NCI-H1105 (cell line): Measurements from ENCODE around the gene RAB5IF.
"Not testable (repeated sequence)": the region's sequence is repeated elsewhere in the genome, so short reads cannot be mapped to it uniquely, and the experiment has no call there.

ENCODE experiments used
- DNase-seq: peaks from one replicate; lab custom pipeline; 2025; lab: John Stamatoyannopoulos, UW

The RAB5IF gene

DNA sequence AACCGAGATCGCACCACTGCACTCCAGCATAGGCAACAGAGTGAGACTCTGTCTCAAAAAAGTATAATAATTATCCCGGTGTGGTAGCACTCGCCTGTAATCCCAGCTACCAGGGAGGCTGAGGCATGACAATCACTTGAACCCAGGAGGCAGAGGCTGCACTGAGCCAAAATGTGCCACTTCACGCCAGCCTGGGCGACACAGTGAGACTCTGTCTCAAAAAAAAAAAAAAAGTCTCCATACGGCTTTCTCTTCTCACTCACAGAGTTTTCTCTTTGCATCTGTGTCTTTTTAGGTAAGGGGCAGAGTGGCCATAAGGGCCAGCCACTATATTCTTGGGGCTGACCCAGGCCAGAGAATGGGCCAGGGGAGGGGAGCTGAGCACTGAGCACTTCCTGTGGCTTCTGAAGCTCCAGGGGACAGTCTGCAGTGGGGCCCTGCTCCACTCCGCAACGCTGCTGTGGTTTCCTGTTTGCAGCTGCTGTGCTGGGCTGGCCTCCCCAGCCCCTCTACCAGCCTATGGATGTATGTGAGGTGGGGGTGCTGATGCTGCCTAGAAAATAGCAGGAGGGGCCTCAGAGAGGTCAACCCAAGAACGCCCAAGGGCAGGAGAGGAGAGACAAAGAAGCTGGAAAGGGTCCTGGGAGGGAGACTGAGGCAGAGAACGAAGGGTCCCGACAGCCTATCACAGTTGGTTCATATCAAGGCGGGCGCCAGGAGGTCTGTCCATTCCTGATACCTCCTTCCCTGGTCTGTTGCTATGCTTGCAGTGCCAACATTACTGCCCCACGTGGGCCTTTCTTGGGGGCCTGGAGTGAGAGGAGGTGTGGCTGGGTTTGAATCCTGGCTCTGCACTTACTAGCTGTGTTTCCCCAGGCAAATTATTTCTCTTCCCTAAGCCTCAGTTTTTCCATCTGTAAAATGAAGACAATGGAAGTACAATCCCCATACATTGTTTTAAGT is 24.4 kb downstream of the RAB5IF start:
- DNase-seq, result no peak

DNA sequence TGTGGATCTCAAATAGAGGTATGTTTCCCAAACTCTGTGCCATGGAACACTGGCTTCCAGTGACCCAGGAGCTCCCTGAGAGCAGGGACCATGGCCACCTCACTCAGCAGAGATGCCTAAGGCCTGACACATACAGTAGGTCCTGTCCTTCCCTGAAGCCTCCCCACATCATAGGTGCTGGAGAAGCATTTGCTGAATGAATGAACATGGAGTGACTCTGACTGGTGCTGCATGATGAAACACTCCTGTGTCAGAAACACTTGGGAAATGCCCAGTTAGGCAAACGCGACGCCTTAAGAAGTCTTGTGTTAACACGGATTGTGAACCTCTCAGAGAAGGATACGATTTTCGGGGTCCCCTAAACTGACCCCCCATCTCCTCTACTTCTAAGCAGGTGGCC is 26.1 kb downstream of the RAB5IF start:
- no peak for DNase-seq

DNA sequence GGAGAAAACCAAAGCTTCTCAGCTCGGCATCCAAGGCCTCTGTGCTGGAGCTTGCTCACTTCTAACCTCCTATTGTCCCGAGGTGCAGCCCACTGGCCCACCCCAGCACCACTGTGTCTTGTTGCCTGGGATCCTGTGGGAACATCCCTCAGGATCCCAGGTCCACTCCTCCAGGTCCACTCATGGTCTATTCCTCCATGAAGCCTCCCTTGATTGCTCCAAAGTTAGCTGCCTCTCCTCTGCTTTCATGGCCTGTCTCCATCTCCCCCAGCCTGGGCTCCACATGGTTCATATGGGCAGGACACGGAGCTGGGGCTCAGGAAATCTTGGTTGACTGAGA is 26.5 kb downstream of the RAB5IF start:
- DNase-seq, result no peak

DNA sequence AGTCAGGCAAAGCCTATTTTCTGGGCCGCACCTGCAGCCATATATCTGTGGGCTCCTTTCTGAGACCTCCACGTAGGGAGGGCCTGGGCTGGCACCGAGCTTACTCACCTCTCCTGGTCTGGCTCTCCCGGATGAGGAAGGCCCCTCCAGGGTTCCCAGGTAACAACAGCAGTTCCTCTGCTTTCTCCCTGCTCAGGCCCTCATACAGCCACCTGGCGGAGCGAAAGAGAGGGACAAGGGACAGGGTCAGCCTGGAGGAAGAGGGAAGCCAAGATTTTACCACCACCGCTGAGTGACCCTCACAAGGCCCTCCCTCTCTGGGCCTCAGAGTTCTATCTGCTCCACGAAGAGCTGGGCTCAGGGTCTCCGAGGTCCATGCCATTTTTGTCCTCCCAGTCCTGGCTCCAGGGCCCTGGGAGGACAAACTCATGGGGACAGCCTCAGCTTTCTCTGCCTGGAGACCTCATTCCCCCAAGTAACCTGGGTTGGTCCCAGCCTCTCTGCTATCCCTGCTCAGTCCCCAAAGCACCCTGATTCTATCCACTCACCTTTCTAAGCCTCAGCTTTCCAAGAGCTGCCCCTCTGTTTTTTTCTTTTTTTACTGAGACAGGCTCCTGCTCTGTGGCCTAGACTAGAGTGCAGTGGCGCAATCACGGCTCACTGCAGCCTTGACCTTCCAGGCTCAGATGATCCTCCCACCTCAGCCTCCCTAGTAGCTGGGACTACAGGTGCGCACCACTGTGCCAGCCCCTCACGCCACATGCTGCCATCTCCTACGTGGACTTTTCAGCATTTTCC is 27.1 kb downstream of the RAB5IF start:
- DNase-seq, result no peak

DNA sequence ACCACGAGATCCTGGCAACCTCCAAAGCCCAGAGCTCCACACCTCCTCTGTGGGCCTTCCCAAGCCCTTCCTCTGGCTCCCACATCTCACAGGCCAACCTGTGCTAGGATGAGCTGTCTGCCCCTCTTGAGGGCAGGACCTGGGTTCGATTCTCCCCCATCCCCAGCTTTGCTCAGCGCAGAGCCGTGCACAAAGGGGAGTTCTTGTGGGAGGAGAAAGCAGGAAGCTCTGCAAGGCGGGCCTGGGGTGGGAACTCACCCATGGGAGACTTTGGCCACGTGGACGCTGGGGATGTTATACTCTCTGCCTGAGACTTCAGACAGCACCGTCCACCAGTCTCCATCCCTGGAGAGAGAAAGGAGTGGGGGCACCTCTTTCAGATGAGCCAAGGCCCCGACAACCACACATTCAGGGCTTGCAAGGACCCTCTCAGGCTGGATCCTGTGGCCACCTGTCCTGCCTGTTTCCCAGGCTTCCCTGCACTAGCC is 27.8 kb downstream of the RAB5IF start:
- DNase-seq, result no peak

DNA sequence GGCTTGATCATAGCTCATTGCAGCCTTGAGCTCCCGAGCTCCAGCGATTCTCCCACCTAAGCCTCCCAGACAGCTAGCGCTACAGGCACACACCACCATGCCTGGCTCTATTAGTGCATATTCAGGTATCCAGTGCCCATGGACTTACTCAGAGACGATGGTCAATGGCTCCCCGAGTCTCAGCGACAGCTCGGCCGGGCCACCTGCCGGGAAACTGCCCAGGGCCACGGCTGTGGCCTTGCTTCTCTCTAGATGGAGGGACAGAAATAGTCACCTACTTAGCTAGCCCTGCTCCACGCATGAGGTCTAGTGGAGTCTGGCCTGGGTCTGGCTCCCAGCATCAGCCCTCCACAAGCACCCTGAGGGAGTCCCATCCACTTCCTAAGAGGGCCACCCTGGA is 28.8 kb downstream of the RAB5IF start:
- no peak for DNase-seq

DNA sequence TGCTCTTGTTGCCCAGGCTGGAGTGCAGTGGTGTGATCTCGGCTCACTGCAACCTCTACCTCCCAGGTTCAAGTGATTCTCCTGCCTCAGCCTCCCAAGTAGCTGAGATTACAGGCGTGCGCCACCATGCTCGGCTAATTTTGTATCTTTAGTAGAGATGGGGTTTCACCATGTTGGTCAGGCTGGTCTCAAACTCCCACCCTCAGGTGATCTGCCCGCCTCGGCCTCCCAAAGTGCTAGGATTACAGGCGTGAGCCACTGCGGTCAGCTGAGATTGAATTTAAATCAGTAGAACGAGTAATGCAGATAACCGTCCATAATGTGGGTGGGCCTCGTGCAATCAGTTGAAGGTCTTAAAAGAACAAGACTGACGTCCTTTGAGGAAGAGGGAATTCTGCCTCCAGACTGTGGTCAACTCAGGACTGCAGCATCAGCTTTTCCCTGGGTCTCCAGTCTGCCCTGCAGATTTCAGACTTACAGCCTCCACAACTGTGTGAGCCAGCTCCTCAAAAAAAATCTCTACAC is 33.4 kb downstream of the RAB5IF start:
- not testable (repeated sequence) for DNase-seq

DNA sequence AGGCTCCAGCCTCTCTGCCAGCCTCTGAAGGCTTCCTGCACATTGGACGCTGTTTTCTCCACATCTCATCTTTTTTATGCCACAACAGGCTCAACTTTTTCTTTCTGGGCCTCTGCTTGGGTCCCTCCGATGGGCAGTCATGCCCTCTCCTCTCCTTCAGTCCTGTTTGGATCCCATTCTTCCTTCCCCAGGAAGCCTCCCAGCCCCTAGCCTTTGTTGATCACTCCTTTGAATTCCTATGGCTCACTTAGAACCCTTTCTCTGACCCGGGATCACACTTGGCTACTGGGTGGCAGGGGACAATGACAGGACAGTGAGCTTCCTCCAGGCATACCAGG is 35.9 kb downstream of the RAB5IF start:
- DNase-seq, result no peak

DNA sequence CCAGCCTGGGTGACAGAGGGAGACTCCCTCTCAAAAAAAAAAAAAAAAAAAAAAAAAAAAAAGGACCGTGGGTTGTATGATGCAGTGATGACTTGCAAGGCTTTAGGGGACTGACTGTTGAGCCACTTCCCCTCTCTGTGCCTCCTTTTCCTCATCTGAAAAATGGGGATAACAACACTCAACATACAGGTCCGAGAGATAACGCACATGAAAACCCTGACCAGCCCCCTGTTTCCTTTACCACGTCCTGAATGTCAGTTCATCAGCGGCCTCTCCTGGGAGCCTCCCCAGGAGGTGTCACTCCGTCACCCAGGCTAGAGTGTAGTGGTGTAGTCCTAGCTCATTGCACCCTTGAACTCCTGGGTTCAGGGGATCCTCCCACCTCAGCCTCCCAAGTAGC is 36.6 kb downstream of the RAB5IF start:
- no peak for DNase-seq

DNA sequence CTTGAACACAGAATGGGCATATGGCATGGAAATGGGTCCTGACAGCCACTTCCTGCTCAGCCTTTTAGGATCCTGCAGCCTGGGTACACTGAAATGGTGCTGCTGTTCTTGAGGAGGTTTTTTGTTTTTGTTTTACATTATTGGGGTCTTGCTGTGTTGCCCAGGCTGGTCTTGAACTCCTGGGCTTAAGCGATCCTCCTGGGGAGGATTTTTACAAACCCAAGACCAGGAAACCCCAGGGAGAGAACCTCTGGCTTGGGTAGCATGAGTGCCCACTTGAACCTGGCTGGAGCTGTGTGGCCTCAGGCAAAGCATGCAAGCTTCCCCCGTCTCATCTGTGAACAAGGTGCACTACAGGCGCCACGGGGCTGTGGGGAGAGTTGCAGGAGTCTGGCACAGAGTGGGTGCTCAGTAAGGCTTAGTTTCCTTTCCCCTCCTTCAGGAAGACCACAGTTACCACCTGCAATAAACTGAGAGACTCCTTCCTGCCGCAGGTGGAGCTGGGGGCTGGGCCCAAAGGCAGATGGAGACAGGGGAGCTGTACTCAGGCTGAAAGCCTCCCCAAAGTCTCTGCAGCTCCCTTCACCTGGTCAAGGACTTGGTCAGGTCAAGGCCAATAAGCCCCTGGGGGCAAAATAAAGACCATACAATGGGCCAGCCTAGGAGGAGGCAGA is 38.6 kb downstream of the RAB5IF start:
- no peak for DNase-seq

DNA sequence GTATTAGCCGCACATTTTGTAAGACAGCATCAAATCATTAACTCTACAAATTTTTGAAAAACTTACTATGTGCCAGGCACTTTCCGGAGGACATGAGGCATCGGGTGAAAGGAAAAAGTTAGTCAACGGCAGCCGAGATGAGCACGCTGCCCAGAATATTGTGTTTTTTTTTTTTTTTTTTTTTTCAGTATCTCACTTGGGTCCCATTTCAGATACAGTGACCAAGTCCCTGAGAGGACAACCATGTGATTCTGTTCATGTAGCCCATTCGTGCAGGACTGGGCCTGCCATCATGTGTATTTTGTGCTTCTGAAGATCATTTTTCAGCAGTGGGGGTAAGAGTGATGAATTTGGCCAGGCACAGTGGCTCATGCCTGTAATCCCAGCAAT is 39.1 kb downstream of the RAB5IF start:
- no peak for DNase-seq

DNA sequence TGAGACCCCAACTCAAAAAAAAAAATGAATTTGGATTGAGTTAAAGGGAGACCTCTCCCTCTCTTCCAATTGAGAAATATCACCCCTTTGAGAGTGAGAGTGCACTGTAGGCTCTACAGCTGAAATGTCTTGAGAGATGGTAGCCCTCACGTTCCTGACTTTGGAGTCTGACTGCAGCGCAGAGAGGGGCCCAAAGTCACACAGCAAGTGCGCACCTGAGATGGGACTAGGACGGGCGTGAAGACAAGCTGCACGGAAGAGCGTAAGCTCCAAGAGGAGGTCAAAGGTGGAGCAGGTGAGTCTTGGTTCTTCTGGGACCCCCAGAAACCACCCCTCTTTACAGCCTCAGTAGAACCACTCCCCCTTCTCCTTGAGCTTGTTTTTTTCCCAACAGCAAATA is 39.8 kb downstream of the RAB5IF start:
- DNase-seq, result no peak

DNA sequence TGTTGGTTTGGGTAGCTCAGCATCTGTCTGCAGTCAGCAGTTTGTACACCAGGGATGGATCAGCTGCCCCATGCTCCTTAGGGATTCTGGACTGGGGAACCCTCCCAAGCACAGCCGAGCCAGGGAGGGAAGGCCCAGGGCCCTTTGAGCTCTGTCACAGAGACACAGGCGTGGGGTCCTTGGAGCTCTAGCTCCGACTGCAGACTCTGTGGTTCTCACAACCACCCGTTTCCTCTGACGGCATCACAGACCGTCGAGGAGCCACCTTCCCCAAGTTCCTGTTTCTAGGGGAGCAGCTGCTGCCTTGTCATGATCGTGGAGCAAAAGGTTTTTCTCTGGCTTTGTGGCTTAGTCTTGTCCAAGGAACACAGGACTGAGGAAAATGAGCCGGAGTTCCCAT is 40.4 kb downstream of the RAB5IF start, which contains the start of gene SLA2:
Gene SLA2 (minus strand): TSS at position 199 of the 400 bp plus-strand sequence. CDS start 4,861 bp downstream, outside the sequence.
- DNase-seq, result no peak

DNA sequence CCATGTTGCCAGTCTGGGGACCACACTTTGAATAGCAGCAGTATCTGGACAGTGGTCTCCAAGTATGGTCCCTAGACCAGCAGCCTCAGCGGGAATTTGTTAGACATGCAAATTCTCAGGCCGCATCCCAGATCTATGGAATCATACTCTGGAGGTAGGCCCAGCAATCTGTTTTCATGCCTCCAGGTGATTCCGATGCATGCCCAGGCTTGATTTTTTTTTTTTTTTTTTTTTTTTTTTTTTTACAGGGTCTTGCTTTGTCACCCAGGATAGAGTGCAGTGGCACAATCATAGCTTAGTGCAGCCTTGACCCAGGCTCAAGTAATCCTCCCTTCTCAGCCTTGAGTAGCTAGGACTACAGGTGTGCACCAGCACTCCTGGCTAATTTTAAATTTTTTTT is 41.1 kb downstream of the RAB5IF start:
- no peak for DNase-seq

DNA sequence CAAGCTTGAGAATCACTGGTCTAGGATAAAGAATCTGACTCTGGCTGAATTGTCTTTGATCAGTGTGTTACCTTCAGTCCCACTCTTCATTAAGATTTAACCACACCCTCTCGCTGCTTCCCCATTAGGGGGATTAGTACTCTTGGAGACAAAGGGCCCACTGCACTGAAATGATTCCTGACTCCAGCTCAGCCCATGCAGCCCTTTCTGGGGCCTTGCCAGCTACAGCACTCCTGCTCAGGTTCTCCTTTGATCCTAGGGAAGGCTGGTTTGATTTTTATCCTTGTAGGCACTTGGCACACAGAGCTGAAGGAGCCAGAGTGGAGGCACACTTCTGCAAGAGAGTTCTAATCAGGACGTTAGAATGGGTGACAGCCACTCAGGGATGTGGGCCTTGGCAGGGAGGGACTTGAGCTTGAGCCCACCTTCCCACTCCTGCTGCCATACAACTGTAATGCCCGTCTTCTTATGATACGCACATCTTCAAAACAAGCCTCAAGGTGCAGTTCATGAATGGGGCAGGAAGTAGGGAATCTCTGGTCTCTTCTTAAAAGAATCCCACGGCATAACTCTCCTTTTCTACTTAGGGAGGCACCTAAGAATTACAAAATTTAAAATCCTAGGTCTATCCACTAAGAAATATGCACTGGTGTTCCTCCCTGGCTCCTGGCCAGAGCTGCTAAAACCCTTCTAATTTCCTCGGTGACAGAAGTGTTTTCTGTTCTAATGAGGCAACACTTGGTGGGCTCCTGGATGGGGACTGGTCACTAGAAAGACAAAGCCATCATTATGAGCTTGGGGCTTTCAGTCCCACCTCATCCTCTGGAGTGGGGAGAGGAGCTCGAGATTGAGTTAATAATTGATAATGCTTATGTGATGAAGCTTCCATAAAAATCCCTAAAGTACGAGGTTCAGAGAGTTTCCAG is 41.9 kb downstream of the RAB5IF start:
- DNase-seq, result no peak

DNA sequence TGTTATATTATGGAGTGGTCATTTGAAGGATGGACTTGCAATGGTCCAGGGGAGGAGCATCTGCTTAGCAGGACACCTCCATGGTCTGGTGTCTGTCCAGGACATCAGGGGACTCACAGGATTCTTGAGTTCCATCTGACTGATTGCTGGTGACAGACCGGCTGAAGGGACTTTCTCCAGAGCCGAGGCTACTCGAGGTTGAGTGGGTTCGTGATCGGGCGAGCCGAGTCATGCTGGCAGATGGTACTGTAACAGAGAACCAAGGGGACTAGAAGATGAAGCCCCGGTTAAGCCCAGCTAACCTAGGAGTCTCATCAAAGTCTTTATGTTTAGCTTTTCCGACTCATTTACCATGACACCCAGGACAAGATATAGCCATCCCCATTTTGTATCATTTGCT is 47.9 kb downstream of the RAB5IF start:
- no peak for DNase-seq

DNA sequence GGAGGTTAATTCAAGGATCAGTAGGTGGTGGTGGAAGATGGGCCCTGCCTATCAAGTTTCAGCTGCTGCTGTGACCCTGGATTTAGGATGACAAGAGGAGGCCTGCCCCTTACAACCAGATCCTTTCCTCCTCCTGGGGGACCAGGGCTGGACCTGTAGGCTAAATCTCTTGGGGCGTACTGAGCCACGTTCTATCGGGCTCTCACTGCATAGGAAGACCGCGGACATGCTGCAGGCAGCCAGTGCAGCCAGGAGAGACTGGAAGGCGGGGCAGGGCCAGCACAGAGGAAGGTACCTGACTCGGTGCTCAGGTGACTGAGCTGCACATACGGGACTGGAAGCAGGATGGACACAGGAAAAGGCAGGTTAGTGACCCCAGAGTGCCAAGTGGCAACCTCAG is 48.9 kb downstream of the RAB5IF start:
- DNase-seq, result no peak

DNA sequence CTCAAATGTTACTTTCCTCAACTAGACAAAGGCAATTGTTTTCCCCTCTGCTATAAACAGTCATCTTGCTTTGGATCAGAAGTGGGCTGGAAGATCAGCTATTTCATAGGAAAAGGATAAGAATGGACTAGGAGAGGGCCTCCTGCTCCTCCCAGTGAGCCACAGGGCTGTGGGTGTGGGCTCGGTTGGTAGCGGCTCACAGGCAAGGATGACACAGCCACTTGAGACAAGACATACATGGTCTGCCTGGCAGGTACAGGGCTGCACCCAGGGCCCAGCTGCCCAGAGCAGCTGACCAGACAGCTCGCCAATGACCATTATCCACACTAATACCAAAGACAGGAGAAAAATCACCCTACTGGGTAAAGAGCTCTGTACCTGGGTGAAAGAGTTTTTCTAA is 49.4 kb downstream of the RAB5IF start:
- no peak for DNase-seq

DNA sequence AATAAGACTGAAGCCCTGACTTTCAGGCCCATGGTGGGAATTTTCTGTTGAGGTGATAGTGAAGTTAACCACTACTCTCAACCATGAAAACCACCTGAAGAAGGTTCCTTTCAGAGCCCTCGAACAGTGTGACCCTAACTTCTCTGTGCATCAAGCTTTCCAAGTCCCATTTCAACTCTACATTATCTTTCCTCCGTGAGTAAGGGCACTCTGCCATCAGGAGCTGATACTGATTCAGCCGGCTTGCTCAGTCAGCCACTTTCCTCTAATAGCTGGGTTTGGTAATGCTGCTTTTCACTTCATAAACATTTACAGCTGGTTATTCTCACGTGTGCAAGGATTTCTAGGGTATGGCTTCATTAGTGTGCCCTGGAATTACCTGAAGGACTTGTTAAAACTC is 51.2 kb downstream of the RAB5IF start:
- DNase-seq, result no peak

DNA sequence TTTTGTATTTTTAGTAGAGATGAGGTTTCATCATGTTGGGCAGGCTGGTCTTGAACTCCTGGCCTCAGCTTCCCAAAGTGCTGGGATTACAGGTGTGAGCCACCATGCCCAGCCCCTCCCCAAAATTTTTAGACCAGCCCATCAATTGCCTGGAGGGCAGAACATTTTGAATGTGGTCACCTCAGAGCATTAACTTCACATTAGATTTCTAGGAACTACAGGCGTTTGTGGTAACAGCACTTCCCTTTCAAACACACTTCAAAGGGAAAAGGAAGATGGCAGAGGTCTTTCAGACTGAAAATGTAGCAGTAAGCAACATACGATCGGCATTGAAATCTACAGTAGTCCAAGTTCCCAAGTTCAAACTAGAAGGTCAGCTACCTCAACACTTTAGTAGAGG is 52.7 kb downstream of the RAB5IF start:
- DNase-seq, result no peak
